NCI-H2171 treated with DMSO at 0.1 percent for 48 hours (cell line): ENCODE data around the gene LRRD1.
"Not testable (repeated sequence)": the region's sequence is repeated elsewhere in the genome, so short reads cannot be mapped to it uniquely, and the experiment has no call there.

Experiments
- DNase-seq: peaks from one replicate; lab custom pipeline; 2025; lab: John Stamatoyannopoulos, UW

The LRRD1 gene

DNA sequence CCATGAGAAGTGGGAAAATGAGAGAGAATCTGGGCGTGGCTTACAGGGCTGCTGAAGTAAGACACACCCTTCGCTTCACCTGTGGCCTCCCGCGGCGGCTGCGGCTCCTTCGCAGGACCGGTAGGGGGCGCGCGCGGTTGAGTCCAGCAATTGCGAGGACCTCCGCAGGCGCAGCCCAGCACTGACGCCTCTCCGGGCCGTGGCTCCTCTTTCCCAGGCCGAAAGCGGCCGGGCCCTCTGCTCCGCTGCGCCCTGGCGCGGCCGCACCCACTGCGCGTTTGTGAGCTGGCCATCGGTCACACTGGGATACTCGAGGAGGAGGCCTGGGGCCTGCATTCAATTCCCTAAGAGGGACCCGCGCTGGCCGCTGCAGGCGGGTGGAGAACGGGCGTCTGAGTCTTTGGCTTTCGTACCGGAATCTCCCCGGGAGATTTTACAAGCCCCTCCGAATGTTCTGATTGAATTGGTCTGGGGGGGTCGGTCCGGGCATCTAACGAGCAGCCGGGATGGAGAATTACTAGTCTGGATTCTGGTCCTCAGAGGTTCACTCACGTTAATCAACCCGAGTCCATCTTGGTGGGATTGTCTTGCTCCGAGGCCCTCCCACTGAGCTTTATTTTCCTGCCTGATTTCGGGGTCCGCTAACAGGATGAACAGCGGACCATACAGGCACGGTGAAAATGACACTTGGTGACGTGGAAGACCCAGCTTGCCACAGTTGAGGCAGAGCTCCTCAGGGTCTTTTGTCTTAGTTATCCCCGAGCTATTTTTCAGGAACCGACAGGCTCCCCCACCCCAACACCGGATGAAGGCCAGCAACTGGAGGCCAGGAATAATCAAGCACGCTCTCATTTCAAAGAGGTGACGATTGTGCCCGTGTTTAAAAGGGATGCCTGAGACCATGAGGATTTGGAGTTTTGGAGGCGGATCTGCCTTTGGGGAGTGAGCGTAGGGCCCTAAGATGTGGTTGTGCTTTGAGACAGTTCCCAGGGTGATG is at the start of gene LRRD1:
Gene LRRD1, minus strand, starts transcription at position 215 of the 997 bp plus-strand sequence. CDS start 13,940 bp downstream, outside the sequence.
- DNase-seq, result no peak

- DNase-seq, result no peak
These were observed 49.8 kb upstream of the LRRD1 start for GRCh38 chr7:92228742-92229141.

- no peak for DNase-seq
These were observed 49.2 kb upstream of the LRRD1 start for GRCh38 chr7:92228100-92228499.

DNA sequence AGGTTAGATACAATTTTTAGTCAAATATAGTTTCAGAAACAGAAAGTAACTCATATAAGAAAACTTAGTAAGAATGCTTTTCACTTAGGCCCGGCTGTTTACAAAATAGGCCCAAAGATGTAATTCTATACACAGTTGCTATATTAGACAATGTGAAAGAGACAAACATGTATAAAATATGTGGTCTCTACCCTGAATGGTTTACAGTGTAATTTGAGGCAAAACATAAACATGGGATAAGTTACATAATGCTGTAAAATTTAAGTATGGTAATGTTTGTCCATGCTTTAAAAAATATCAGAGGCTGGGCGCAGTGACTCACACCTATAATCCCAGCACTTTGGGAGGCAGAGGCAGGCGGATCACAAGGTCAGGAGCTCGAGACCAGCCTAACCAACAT is 48.0 kb upstream of the LRRD1 start:
- DNase-seq, result no peak

GRCh38 chr7:92221766-92222165 is 42.8 kb upstream of the LRRD1 start:
- DNase-seq, result no peak

DNA sequence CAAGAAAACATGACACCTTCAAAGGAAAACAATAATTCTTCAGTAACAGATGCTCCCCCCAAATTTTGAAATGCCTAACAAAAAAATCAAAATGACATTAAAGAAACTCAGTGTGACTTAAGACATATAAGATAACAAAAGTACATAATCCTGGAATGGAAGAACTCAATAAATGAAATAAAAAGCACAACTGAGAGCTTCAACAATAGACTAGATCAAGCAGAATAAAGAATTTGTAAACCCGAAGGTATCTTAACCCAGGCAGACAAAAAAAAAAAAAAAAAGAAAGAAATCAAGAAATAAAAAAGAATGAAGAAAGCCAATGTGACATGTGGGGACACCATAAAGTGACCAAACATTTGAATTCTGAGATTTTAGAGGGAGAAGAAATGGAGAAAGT is 27.7 kb upstream of the LRRD1 start:
- no peak for DNase-seq

DNA sequence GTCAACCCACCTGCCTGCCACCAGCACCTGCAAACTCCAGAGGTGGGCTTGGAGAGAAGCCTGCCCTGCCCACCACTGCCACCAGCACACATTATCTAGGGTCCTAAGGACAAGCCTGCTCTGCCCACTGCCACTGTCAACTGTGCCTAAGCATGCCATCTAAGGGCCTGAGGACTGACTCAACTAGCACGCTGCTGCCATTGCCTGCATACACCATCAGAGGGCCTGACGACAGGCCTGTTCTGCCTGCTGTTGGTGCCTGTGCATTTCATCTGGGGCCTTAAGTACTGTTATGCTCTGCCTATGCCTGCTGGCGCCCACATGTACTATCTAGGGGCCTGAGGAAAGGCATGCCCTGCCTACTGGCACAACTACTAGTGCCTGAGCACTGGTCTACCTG is 27.0 kb upstream of the LRRD1 start:
- no peak for DNase-seq

DNA sequence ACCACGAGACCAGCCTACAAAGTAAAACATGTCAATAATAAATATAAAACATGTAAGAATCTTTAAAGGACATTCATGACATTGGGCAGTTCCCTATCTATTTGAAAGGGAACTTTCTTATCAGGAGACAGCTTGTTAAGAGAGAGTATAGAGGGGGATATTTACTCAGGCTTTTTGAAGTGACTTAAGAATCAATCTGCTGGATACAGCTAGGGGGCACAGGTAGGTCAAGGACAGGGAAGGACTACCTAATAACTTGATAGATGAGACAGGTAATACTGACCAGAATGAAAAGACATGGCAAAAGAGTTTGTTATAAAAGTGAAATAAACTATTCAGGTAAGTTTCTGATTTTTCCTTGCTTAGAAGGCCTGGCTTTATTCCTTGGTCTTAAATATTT is 21.8 kb upstream of the LRRD1 start:
- no peak for DNase-seq

- no peak for DNase-seq
These were observed 13.4 kb upstream of the LRRD1 start for GRCh38 chr7:92192326-92192725.

GRCh38 chr7:92189246-92189645 is 10.3 kb upstream of the LRRD1 start:
- not testable (repeated sequence) for DNase-seq

- not testable (repeated sequence) for DNase-seq
These were observed 5.4 kb upstream of the LRRD1 start for GRCh38 chr7:92184294-92184693.

DNA sequence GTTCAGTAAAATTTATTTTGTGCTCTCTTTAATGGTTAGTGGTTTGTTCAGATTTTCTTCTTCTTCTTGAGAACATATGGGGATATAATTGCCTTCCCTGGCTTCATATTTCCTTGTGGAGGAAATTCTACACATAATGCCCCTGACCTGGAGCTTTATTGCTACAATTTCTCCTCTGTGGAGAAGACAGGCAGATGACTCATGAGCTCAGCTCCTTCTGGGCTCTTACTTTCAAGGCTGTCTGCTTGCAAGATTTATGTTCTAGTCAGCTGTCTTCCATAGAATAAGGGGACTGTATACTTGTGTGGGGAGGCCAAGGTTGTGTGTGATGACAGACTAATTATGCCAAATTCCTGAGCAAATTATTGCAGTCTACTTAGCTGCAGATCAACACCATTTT is 1.6 kb downstream of the LRRD1 start:
- peak; percentile 49 for DNase-seq

GRCh38 chr7:92169529-92169928 is 9.4 kb downstream of the LRRD1 start:
- not testable (repeated sequence) for DNase-seq

DNA sequence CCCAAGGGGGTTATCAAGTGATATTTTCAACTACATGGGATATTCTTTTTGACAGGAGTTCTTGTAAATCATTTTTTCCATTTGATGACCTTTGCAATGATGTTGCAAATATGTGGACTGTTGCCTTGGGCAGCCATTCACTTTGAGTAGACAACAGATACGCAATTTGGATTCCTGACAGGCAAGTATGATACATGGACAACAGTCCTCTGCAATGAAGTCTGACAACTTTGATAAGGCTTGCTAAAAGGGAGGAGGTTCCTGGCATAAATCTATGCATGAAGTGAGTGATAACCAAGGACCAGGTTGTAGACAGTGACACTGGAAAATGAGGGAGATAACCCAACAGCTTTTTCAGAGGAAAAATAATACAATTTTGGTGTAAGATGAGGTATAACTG is 17.7 kb downstream of the LRRD1 start:
- DNase-seq, result no peak

DNA sequence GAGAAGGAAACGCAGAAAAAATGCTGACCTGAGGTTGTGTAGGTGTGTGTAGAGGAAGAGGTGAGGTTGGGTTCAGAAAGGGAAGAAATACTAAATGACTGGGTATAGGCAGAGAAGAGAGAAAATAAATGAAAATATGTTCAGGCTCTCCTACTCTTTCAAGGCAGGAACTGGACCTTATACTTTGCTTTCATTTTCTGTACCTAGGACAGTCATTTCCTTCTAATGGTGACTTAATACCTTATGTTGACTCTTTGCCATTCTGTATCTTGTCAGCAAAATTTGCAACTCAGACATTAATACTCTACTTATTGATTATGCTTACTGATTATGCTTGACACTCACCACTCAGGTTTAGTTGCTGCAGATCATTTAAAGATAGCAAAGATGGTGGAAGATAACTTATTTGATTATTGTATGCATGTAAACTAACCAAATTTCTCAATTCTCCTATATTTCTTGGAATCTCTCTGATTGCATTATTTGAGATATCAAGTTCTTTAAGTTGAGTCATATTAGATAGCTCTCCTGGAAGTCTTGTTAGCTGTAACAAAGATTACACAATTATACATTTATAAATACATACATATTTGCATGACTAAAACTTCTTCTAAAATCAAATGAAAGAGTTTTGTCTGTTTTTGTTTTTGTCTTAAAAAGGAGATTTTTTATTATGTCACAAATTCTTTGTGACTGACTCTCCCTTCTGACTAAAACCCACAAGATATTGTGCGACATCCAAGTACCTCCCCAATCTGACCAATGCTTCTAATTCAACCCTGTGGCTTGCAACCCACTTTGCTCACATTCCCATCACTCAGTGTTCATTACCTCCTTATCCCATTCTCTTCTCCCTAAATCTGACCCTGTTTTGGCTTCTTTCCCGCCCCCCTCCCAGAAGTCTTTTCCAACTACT is 20.0 kb downstream of the LRRD1 start:
- DNase-seq, result no peak

DNA sequence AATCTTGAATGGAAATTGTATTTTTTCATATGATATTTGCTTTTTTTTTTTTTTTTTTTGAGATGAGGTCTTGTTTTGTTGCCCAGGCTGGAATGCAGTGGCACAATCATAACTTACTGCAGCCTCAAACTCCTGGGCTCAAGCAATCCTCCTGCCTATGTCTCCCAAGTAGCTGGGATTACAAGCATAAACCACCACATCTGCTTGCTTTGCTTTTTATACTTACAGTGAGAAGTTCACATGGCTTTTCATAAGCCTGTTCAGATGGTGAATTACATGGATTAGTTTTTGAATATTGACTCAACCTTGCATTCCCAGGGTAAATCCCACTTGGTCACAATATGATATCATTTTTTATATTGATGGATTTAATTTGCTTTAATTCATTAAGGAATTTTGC is 22.0 kb downstream of the LRRD1 start:
- no peak for DNase-seq

DNA sequence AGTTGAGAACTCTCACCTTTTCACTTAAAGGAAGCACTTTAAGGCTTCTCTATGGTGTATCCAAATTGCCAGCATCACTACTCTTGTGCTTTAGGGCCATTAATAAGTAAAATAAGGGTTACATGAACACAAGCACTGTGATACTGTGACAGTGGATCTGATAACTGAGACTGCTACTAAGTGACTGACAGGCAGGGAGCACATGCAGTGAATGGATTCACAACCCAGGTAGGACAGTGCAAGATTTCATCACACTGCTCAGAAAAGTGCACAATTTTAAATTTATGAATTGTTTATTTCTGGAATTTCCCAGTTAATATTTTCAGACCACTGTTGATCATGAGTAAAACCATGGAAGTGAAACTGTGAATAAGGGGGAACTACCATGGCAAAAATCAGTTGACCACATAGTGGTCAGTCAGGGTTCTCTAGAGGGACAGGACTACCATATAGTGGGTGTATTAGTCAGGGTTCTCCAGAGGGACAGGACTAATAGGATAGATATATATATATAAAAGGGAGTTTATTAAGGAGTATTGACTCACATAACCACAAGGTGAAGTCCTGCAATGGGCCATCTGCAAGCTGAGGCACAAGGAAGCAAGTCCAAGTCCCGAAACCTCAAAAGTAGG is 23.7 kb downstream of the LRRD1 start:
- DNase-seq, result no peak

- DNase-seq, result peak; percentile 56
These were observed 28.4 kb downstream of the LRRD1 start for GRCh38 chr7:92150450-92151017.

DNA sequence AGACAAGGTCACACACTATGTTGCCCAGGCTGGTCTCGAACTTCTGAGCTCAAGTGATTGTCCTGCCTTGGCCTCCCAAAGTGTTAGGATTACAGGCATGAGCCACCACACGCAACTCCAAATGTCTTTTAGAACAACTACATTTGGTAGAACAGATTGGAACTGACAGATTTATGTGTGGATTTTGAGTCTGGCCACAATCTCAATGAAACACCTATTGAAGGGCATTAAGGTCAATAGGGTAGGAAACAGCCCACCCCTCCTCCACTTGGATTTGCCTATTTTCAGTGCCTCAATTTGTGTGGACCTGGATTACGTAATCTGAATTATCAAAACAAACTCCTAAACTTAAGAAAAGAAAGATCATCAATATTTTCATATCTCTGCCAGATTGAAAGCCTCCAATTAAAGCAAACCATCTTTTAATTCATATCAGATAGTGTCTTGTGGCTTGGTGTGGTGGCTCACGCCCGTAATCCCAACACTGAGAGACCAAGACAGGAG is 29.2 kb downstream of the LRRD1 start:
- no peak for DNase-seq

- not testable (repeated sequence) for DNase-seq
These were observed 35.6 kb downstream of the LRRD1 start for GRCh38 chr7:92143192-92143880.

GRCh38 chr7:92142791-92143190 is 36.2 kb downstream of the LRRD1 start:
- not testable (repeated sequence) for DNase-seq
